SIG-M5 treated with dmso at 0.1 percent for 504 hours (cell line): ENCODE data around the gene DET1.
A peak's percentile ranks its signal among the peaks of the same experiment; 100 is the strongest.
"Not testable (repeated sequence)": the region's sequence is repeated elsewhere in the genome, so short reads cannot be mapped to it uniquely, and the experiment has no call there.

Experiments used
- DNase-seq: peaks from one replicate; lab custom pipeline; 2025; ENCODE audit not compliant: unreplicated experiment; lab: John Stamatoyannopoulos, UW

Gene DET1

GRCh38 chr15:88498996-88499395, 47.5 kb downstream of the DET1 start:
- no peak for DNase-seq

- no peak for DNase-seq
Measured at GRCh38 chr15:88497109-88497765, 49.2 kb downstream of the DET1 start.

GRCh38 chr15:88493844-88494243, 52.6 kb downstream of the DET1 start:
- no peak for DNase-seq

- DNase-seq, result no peak
Measured at GRCh38 chr15:88491158-88491557, 55.3 kb downstream of the DET1 start.

- DNase-seq, result no peak
Measured at GRCh38 chr15:88490036-88490435, 56.4 kb downstream of the DET1 start.

- DNase-seq, result no peak
Measured at GRCh38 chr15:88489321-88489720, 57.2 kb downstream of the DET1 start.

GRCh38 chr15:88487796-88488523, 58.5 kb downstream of the DET1 start:
- DNase-seq, result no peak

- DNase-seq, result no peak
Measured at GRCh38 chr15:88487178-88487795, 59.2 kb downstream of the DET1 start.

- peak; percentile 63 for DNase-seq
Measured at GRCh38 chr15:88484682-88485331, 61.7 kb downstream of the DET1 start.

- DNase-seq, result no peak
Measured at GRCh38 chr15:88482263-88482662, 64.2 kb downstream of the DET1 start.

- DNase-seq, result no peak
Measured at GRCh38 chr15:88480981-88481380, 65.5 kb downstream of the DET1 start.

GRCh38 chr15:88479169-88479568, 67.3 kb downstream of the DET1 start:
- no peak for DNase-seq

GRCh38 chr15:88477904-88478303, 68.6 kb downstream of the DET1 start:
- no peak for DNase-seq

- no peak for DNase-seq
Measured at GRCh38 chr15:88477126-88477525, 69.4 kb downstream of the DET1 start.

- DNase-seq, result no peak
Measured at GRCh38 chr15:88476635-88477060, 69.8 kb downstream of the DET1 start.

GRCh38 chr15:88473661-88474293, 72.7 kb downstream of the DET1 start:
- DNase-seq, result not testable (repeated sequence)

- DNase-seq, result no peak
Measured at GRCh38 chr15:88472225-88472624, 74.3 kb downstream of the DET1 start.

- DNase-seq, result no peak
Measured at GRCh38 chr15:88470625-88471372, 75.7 kb downstream of the DET1 start.

GRCh38 chr15:88469321-88469720, 77.2 kb downstream of the DET1 start:
- DNase-seq, result no peak

- DNase-seq, result not testable (repeated sequence)
Measured at GRCh38 chr15:88468721-88469120, 77.8 kb downstream of the DET1 start.
